GM12865 (cell line): ENCODE data around the gene PAK6.

Experiments
- DNase-seq: peaks from one replicate; pipeline ENCODE4 v3.0.0; 2010; ENCODE audit warnings: low read depth
- H3K4me3 ChIP-seq: 2 replicates; pipeline ENCODE4 v1.5.1; 2011; ENCODE audit warnings: mild to moderate bottlenecking, low read depth, low read length, control low read depth
- TF ChIP-seq, protein P1 (sequence below): IDR thresholded peaks from 2 replicates; pipeline ENCODE4 v1.5.1; 2011; ENCODE audit warnings: low read length, control low read depth, low read depth, inconsistent platforms; ENCODE audit not compliant: insufficient read depth; ENCODE audit errors: missing control alignments

Gene PAK6

GRCh38 chr15:40302288-40302886 lies 63.5 kb downstream of the PAK6 start:
- TF ChIP-seq, protein P1, sequence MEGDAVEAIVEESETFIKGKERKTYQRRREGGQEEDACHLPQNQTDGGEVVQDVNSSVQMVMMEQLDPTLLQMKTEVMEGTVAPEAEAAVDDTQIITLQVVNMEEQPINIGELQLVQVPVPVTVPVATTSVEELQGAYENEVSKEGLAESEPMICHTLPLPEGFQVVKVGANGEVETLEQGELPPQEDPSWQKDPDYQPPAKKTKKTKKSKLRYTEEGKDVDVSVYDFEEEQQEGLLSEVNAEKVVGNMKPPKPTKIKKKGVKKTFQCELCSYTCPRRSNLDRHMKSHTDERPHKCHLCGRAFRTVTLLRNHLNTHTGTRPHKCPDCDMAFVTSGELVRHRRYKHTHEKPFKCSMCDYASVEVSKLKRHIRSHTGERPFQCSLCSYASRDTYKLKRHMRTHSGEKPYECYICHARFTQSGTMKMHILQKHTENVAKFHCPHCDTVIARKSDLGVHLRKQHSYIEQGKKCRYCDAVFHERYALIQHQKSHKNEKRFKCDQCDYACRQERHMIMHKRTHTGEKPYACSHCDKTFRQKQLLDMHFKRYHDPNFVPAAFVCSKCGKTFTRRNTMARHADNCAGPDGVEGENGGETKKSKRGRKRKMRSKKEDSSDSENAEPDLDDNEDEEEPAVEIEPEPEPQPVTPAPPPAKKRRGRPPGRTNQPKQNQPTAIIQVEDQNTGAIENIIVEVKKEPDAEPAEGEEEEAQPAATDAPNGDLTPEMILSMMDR: no peak
- H3K4me3 ChIP-seq: no peak overlapping the region
- no peak for DNase-seq

GRCh38 chr15:40302981-40303380 lies 64.1 kb downstream of the PAK6 start:
- DNase-seq: no peak
- TF ChIP-seq, protein P1: no peak
- no peak overlapping the region for H3K4me3 ChIP-seq

GRCh38 chr15:40303576-40303975 lies 64.7 kb downstream of the PAK6 start:
- DNase-seq: no peak
- H3K4me3 ChIP-seq: no peak overlapping the region
- TF ChIP-seq, protein P1: no peak

DNA sequence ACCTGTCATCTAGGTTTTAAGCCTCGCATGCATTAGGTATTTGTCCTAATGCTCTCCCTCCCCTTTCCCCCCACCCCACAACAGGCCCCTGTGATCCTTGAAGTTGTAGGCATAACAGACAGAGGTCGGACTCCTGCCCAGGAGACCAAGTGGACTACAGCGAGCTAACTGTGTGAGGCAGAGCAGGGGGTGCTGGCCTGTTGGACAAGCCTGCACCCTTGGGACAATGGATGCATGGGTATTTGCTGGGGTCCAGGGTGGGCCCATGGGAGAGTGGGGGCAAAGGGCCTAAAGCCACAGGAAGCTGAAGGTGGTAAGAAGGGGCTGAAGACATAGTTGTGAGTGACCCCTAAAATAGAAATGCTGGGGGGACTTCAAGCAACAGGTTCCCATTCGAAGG lies 66.4 kb downstream of the PAK6 start:
- H3K4me3 ChIP-seq: no peak overlapping the region
- DNase-seq: no peak
- TF ChIP-seq, protein P1: no peak

GRCh38 chr15:40306371-40306770 lies 67.5 kb downstream of the PAK6 start:
- TF ChIP-seq, protein P1: no peak
- no peak for DNase-seq
- H3K4me3 ChIP-seq: peak overlapping the region; percentile 84

DNA sequence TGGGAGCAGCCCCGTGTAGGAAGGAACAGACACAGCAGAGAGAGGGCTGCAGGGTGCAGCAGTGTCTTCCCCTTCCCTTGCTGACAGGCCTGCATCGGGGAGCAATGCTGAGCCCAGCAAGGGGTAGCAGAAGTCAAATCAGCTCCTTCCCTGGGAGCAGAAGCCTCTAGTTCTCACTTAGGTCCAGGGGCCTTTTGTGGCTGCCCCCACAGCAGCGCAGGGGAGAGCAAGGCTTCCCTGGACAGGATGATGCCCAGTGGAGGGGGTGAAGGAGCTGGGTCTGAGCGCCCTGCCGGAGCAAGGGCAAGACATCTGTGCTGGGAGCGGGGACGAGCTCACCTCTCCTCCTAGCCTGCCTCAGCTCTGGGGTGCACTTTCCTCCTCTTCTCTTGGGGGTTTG lies 68.0 kb downstream of the PAK6 start:
- DNase-seq: no peak
- TF ChIP-seq, protein P1: no peak
- peak overlapping the region; percentile 84 for H3K4me3 ChIP-seq
